GM23248 (cell line): ENCODE data around the gene COL21A1.

Experiments
- EZH2 ChIP-seq: fragments of 200-600 bp; sonication (generic); IDR thresholded peaks from 2 replicates; pipeline ENCODE4 v1.6.1; 2018; ENCODE audit warnings: antibody characterized with exemption, mild to moderate bottlenecking; ENCODE audit not compliant: insufficient read depth, poor library complexity, severe bottlenecking
- EZH2phosphoT487 ChIP-seq: fragments of 200-600 bp; sonication (generic); IDR thresholded peaks from 2 replicates; pipeline ENCODE4 v1.6.1; 2018; ENCODE audit warnings: antibody characterized with exemption, moderate library complexity, mild to moderate bottlenecking, low read depth; ENCODE audit not compliant: insufficient read depth

- TF ChIP-seq EZH2: no peak
- TF ChIP-seq EZH2phosphoT487: no peak
Measured at GRCh38 chr6:56033401-56033800, 214.0 kb downstream of the COL21A1 start.
